PC-3 (cell line): ENCODE data around the gene TMPRSS3. TPM values are rescaled to one million over a fixed set of nuclear protein-coding genes. Genes with fewer than 3 reads are reported as not detected.

Experiments used
- ATAC-seq: fragments of 200-7000 bp; cut with Tn5 transposase; 2 replicates; pipeline ENCODE4 v1.9.1; 2020; ENCODE audit warnings: mild to moderate bottlenecking, moderate library complexity
- BruUV-seq: library from RNA; stranded (reverse); fragments of 400-500 nt; replicated peaks from 2 replicates; lab custom pipeline; 2021; lab: Mats Ljungman, UMichigan
- CTCF ChIA-PET: fragments of 300-600 bp; sonication (Branson Sonifier 250); formaldehyde crosslinking; loops from one replicate; lab custom pipeline; 2022; ENCODE audit warnings: antibody characterized with exemption; lab: Charles Lee
- POLR2A ChIA-PET: fragments of 300-600 bp; sonication (Branson Sonifier 250); formaldehyde crosslinking; loops from one replicate; lab custom pipeline; 2022; ENCODE audit warnings: antibody characterized with exemption; ENCODE audit not compliant: unreplicated experiment; lab: Charles Lee
- DNase-seq: peaks from one replicate; pipeline ENCODE4 v3.0.0-alpha.2; 2015
- H2AFZ ChIP-seq: fragments of 300-600 bp; sonication (generic); 2 replicates; pipeline ENCODE4 v1.6.0; 2016; ENCODE audit warnings: antibody characterized with exemption, low read length
- H3F3A ChIP-seq: fragments of 300-600 bp; sonication (generic); one replicate; pipeline ENCODE4 v1.6.0; 2017; ENCODE audit warnings: antibody characterized with exemption, low read length, control low read depth, mild to moderate bottlenecking; ENCODE audit not compliant: unreplicated experiment
- H3K27ac ChIP-seq: fragments of 300-600 bp; sonication (generic); 2 replicates; pipeline ENCODE4 v1.5.1; 2016; ENCODE audit warnings: mild to moderate bottlenecking, low read length
- H3K27me3 ChIP-seq: fragments of 300-600 bp; sonication (generic); 2 replicates; pipeline ENCODE4 v1.6.1; 2016; ENCODE audit warnings: low read length, mixed read lengths
- H3K36me3 ChIP-seq: fragments of 300-600 bp; sonication (generic); 2 replicates; pipeline ENCODE4 v1.6.1; 2016; ENCODE audit warnings: low read depth, mixed run types, low read length, mixed read lengths
- H3K4me1 ChIP-seq: fragments of 300-600 bp; sonication (generic); 2 replicates; pipeline ENCODE4 v1.5.1; 2016; ENCODE audit warnings: low read length; ENCODE audit not compliant: insufficient read depth
- H3K4me2 ChIP-seq: fragments of 300-600 bp; sonication (generic); 2 replicates; pipeline ENCODE4 v1.6.0; 2016; ENCODE audit warnings: low read length
- H3K4me3 ChIP-seq: fragments of 300-600 bp; sonication (generic); 2 replicates; pipeline ENCODE4 v1.5.1; 2016; ENCODE audit warnings: mild to moderate bottlenecking, low read length, mixed read lengths
- H3K79me2 ChIP-seq: fragments of 300-600 bp; sonication (generic); 2 replicates; pipeline ENCODE4 v1.6.1; 2017; ENCODE audit warnings: low read length, mixed read lengths
- H3K9ac ChIP-seq: fragments of 300-600 bp; sonication (generic); 2 replicates; pipeline ENCODE4 v1.6.0; 2016; ENCODE audit warnings: mild to moderate bottlenecking, low read length
- H3K9me2 ChIP-seq: fragments of 300-600 bp; sonication (generic); replicated peaks from 2 replicates; pipeline ENCODE4 v1.6.1; 2016; ENCODE audit warnings: mixed run types, low read length, mixed read lengths
- H3K9me3 ChIP-seq: fragments of 300-600 bp; sonication (generic); 2 replicates; pipeline ENCODE4 v1.6.1; 2016; ENCODE audit warnings: low read length, mixed read lengths
- H4K20me1 ChIP-seq: fragments of 300-600 bp; sonication (generic); 2 replicates; pipeline ENCODE4 v1.6.1; 2016; ENCODE audit warnings: low read length, mixed read lengths
- EZH2 ChIP-seq: fragments of 300-600 bp; sonication (generic); IDR thresholded peaks from one replicate; pipeline ENCODE4 v1.6.1; 2017; ENCODE audit warnings: antibody characterized with exemption, mild to moderate bottlenecking, low read length; ENCODE audit not compliant: unreplicated experiment
- EZH2phosphoT487 ChIP-seq: fragments of 300-600 bp; sonication (generic); IDR thresholded peaks from 2 replicates; pipeline ENCODE4 v1.6.1; 2018; ENCODE audit warnings: mild to moderate bottlenecking, antibody characterized with exemption, low read length, borderline replicate concordance
- intact Hi-C: fragments of 100-400 bp; cut with micrococcal nuclease; formaldehyde crosslinking; loops from 2 replicates; pipeline ENCODE4 v1.9.0; 2023
- total RNA-seq: library from RNA; depleted of rRNA; stranded (reverse); fragments of >200 nt; gene quantifications from 2 replicates; pipeline ENCODE4 v1.2.3, GENCODE V29; 2014
- TF ChIP-seq, protein P1 (sequence below): fragments of 300-600 bp; sonication (generic); conservative IDR thresholded peaks from 2 replicates; pipeline ENCODE4 v1.5.1; 2017; ENCODE audit warnings: antibody characterized with exemption, low read depth, mild to moderate bottlenecking, low read length

Gene TMPRSS3
- total RNA-seq, 1 experiment from 2014 or later: not detected

DNA sequence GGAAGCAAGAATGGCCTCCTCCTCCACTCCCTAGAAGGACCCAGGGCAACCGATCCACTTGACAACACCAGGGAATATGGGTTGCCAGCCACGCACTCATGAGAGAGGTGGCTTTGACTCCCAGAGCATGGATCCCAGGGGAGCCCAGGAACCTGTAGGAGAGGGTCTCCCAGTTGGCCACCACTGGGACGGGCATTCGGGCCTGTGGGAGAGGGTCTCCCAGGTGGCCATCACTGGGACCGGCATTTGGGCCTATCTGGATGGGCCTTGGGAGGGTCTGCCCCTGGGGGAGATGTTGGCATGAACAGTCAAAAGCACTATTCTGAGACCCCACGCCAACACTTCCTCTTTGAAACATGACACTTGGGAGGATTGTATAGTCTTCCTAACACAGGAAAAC lies 30.1 kb downstream of the TMPRSS3 start:
- peaks cover 56% of the 10 kb centered on the region for H3K4me1 ChIP-seq
- H3K36me3 ChIP-seq: no peaks in the 10 kb centered on the region
- no peaks in the 10 kb centered on the region for H3K79me2 ChIP-seq
- DNase-seq: no peak
- H3K9me2 ChIP-seq: no peaks in the 10 kb centered on the region
- no peaks in the 10 kb centered on the region for H4K20me1 ChIP-seq
- POLR2A ChIA-PET: interaction anchor here (0.7 kb wide), 1 partner anchor 15 kb away, joined by 5 read pairs; the partner anchor contains the start of gene TFF2
- H3F3A ChIP-seq: no peaks in the 10 kb centered on the region
- no TSS peak for BruUV-seq
- peak overlapping the region; percentile 97 for H3K27ac ChIP-seq
- no peak overlapping the region for H3K4me3 ChIP-seq
- intact Hi-C loops: loop anchor here (1.0 to 5.0 kb wide), 4 partner anchors 14 to 58 kb away; no protein-coding TSS in a partner anchor
- H3K27me3 ChIP-seq: no peaks in the 10 kb centered on the region
- CTCF ChIA-PET: no interaction called here
- H3K9ac ChIP-seq: peak overlapping the region; percentile 87
- ATAC-seq: no peak
- H3K9me3 ChIP-seq: no peaks in the 10 kb centered on the region
- peak overlapping the region; percentile 58 for H3K4me2 ChIP-seq
- H2AFZ ChIP-seq: no peak overlapping the region
- TF ChIP-seq, protein P1, sequence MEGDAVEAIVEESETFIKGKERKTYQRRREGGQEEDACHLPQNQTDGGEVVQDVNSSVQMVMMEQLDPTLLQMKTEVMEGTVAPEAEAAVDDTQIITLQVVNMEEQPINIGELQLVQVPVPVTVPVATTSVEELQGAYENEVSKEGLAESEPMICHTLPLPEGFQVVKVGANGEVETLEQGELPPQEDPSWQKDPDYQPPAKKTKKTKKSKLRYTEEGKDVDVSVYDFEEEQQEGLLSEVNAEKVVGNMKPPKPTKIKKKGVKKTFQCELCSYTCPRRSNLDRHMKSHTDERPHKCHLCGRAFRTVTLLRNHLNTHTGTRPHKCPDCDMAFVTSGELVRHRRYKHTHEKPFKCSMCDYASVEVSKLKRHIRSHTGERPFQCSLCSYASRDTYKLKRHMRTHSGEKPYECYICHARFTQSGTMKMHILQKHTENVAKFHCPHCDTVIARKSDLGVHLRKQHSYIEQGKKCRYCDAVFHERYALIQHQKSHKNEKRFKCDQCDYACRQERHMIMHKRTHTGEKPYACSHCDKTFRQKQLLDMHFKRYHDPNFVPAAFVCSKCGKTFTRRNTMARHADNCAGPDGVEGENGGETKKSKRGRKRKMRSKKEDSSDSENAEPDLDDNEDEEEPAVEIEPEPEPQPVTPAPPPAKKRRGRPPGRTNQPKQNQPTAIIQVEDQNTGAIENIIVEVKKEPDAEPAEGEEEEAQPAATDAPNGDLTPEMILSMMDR: no peak
- TF ChIP-seq EZH2 (no peak), EZH2phosphoT487 (no peak)

DNA sequence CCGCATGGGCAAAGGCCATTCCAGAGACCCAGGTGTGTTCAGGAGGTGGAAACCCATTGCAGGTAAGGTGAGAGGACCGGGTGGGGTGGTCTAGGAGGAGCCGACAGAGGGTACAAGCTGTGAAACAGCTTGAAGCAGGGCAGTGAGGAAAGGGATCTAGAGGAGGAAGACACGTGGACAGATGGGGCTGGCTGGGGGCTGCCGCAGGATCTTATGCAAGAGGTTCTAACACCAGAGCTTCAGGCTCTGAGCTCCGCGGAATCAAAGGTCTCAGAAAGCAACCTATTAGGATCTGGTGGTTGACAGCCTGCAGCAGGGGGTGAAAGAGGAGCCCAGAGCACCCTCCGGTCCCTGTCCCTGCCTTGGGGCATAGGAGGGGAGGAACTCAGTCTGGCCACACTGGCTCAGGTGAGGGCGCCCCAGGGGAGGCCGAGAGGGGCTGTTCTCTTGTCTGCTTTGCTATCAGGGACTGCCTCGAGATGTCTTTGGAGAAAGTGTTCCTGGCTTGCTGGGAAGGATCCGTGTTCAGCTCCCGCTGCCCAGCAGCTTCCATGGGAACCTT lies 31.5 kb downstream of the TMPRSS3 start:
- no peaks in the 10 kb centered on the region for H3F3A ChIP-seq
- TF ChIP-seq EZH2 (no peak), EZH2phosphoT487 (no peak)
- TF ChIP-seq, protein P1: no peak
- H2AFZ ChIP-seq: no peak overlapping the region
- no TSS peak for BruUV-seq
- DNase-seq (no peak), ATAC-seq (no peak)
- H3K79me2 ChIP-seq: no peaks in the 10 kb centered on the region
- H3K4me1 ChIP-seq: peaks cover 56% of the 10 kb centered on the region
- H3K4me2 ChIP-seq: 0 out of 2 replicates have a peak overlapping the region, but pooled peaks have one; percentile 17
- no peaks in the 10 kb centered on the region for H3K9me2 ChIP-seq
- no peaks in the 10 kb centered on the region for H3K27me3 ChIP-seq
- POLR2A ChIA-PET: no interaction called here
- no peaks in the 10 kb centered on the region for H4K20me1 ChIP-seq
- H3K4me3 ChIP-seq: no peak overlapping the region
- CTCF ChIA-PET: no interaction called here
- peak overlapping the region; percentile 87 for H3K9ac ChIP-seq
- H3K36me3 ChIP-seq: no peaks in the 10 kb centered on the region
- intact Hi-C loops: no loop called here
- H3K9me3 ChIP-seq: no peaks in the 10 kb centered on the region
- H3K27ac ChIP-seq: peak overlapping the region; percentile 97

DNA sequence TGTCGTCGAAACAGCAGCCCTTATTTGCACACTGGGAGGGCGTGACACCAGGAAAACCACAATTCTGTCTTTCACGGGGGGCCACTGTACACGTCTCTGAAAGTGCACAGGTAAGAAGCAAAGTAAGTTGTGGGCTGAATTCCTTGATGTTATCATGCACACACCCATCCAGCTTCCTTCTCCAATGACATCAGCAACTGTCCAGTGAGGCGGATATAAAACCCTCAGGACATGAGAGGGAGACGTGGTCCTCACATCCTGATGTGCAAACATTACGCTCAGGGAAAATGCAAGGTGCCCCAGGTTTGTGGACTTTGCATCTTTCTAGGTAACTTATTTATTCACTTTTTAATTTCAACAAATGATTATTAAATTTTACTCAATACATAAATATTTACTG lies 32.5 kb downstream of the TMPRSS3 start:
- H3K27ac ChIP-seq: peak overlapping the region; percentile 97
- H3K36me3 ChIP-seq: no peaks in the 10 kb centered on the region
- peak overlapping the region; percentile 54 for H3K4me2 ChIP-seq
- H3K9me2 ChIP-seq: no peaks in the 10 kb centered on the region
- no peak overlapping the region for H2AFZ ChIP-seq
- peak; percentile 14 for ATAC-seq
- H3K27me3 ChIP-seq: no peaks in the 10 kb centered on the region
- POLR2A ChIA-PET: interaction anchor here (0.5 kb wide), 1 partner anchor 12 kb away, joined by 4 read pairs; the partner anchor contains the start of gene TFF2
- intact Hi-C loops: no loop called here
- H3K9me3 ChIP-seq: no peaks in the 10 kb centered on the region
- peaks cover 56% of the 10 kb centered on the region for H3K4me1 ChIP-seq
- no peak overlapping the region for H3K4me3 ChIP-seq
- peak overlapping the region; percentile 88 for H3K9ac ChIP-seq
- CTCF ChIA-PET: interaction anchor here (0.6 to 1.2 kb wide), 2 partner anchors 25 to 250 kb away, joined by 3 to 13 read pairs; no protein-coding TSS in a partner anchor
- H4K20me1 ChIP-seq: no peaks in the 10 kb centered on the region
- DNase-seq: peak; percentile 80
- no TSS peak for BruUV-seq
- TF ChIP-seq EZH2phosphoT487: no peak
- no peak for TF ChIP-seq EZH2
- TF ChIP-seq, protein P1: no peak
- H3F3A ChIP-seq: no peaks in the 10 kb centered on the region
- H3K79me2 ChIP-seq: no peaks in the 10 kb centered on the region
